Measurements from ENCODE around the gene ATP6V0A4. TPM values are rescaled to one million over a fixed set of nuclear protein-coding genes. Genes with fewer than 3 reads are reported as not detected.

Gene ATP6V0A4
- total RNA-seq, 1 experiment from 2014 or later: not detected

DNA sequence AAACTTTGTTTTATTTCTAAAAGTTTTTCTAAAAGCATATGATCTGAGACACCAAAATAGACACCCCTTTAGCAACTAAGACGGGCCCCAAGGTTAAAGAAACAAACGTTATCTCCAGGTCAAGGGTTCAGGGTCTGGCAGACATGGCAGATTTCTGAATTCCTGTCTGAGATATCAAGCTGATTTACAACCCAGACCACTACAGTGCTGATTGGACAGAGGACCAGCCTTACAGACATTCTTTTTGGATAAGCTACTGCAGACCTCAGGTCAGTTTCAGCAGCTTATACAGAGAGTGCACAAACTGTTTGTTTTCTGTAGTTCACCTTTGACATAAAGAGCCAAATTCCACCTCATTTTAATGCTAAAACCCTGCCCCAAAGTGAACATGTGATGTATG is 131.6 kb downstream of the ATP6V0A4 start:
- no peak overlapping the region for H3K27ac ChIP-seq (ENCODE audit: low read depth, low read length)
- intact Hi-C loops (cut with micrococcal nuclease): no loop called here
- no peak for DNase-seq (ENCODE audit: low read depth, low spot score)

DNA sequence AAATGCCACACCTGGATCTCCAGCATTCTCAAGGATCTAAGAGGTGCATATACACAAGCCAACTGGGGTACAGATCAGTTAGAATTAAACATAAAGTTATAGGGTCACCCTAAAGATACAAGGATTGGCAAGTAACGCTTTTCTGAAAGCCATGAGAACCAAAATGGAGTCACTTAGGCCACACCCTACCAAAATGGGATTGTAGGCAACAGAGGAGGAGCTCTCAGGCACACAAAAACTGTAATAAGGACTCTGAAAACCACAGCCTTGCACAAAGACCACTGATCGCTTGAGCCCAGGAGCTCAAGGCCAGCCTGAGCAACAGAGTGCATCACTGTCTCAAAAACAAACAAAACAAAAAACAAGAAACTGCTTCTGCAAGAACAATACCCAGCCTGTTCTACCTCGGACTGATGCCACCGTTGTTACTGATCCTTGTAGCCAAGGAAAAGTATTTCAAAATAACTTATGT is 132.3 kb downstream of the ATP6V0A4 start:
- no peak overlapping the region for H3K4me3 ChIP-seq (replicated peaks in 1 of 2; ENCODE audit: low read depth in 1 of 2, low read length in 2 of 2)
- ChIA-PET RAD21 (ENCODE audit: low non-redundant PET in 1 of 2, low total read pairs in 2 of 2, uncharacterized antibody in 2 of 2, unreplicated experiment in 2 of 2) (interaction anchor here in 1 of 2 experiments (0.9 kb wide), 1 partner anchor 50 kb away, joined by 3 read pairs; no protein-coding TSS in a partner anchor), POLR2A (no interaction called here), CTCF (no interaction called here)
- DNase-seq (ENCODE audit: low read depth, low spot score) (no peak), ATAC-seq (no peak)
- H4K20me1 ChIP-seq (ENCODE audit: insufficient read depth): no peaks in the 10 kb centered on the region
- no peaks in the 10 kb centered on the region for H3K27me3 ChIP-seq (ENCODE audit: insufficient read depth, low read length)
- H3K9ac ChIP-seq (ENCODE audit: low read length): no peak overlapping the region
- BruUV-seq (replicated peaks): no TSS peak
- no peaks in the 10 kb centered on the region for H3K4me1 ChIP-seq (ENCODE audit: control insufficient read depth in 1 of 2, insufficient read depth in 2 of 2, low read length in 2 of 2)
- no peak overlapping the region for H3K27ac ChIP-seq (ENCODE audit: low read depth, low read length)
- intact Hi-C loops (cut with micrococcal nuclease): no loop called here
- H3K36me3 ChIP-seq (ENCODE audit: control insufficient read depth in 1 of 2, insufficient read depth in 2 of 2, low read length in 2 of 2): no peaks in the 10 kb centered on the region
- no peak overlapping the region for H2AFZ ChIP-seq (ENCODE audit: low read depth, low read length, poor library complexity, severe bottlenecking)
- no peaks in the 10 kb centered on the region for H3K9me2 ChIP-seq (ENCODE audit: insufficient read depth)
- TF ChIP-seq FOSL1 (IDR thresholded peaks at IDR 0.05; ENCODE audit: low read depth): no peak
- TF ChIP-seq YY1 (IDR thresholded peaks at IDR 0.05; ENCODE audit: extremely low read depth, insufficient replicate concordance, low read depth, low read length): no peak
- TF ChIP-seq EGR1 (IDR thresholded peaks at IDR 0.05; ENCODE audit: low read depth): no peak
- no peak for TF ChIP-seq CBX3 (IDR thresholded peaks at IDR 0.05; ENCODE audit: low read depth)
- no peaks in the 10 kb centered on the region for H3K9me3 ChIP-seq (ENCODE audit: control insufficient read depth in 1 of 2, insufficient read depth in 1 of 2, low read depth in 1 of 2, low read length in 2 of 2)
- no peak overlapping the region for H3K4me2 ChIP-seq (ENCODE audit: low read length)
- H3K79me2 ChIP-seq (ENCODE audit: insufficient read depth, low read length): no peaks in the 10 kb centered on the region

More for the DNA sequence above, 131.6 kb downstream of the ATP6V0A4 start:
- Histone ChIP-seq H3K4me3 (replicated peaks in 1 of 2; ENCODE audit: low read depth in 1 of 2, low read length in 2 of 2) (no peak overlapping the region), H3K36me3 (ENCODE audit: control insufficient read depth in 1 of 2, insufficient read depth in 2 of 2, low read length in 2 of 2) (no peaks in the 10 kb centered on the region), H3K27me3 (ENCODE audit: insufficient read depth, low read length) (no peaks in the 10 kb centered on the region), H3K9me3 (ENCODE audit: control insufficient read depth in 1 of 2, insufficient read depth in 1 of 2, low read depth in 1 of 2, low read length in 2 of 2) (no peaks in the 10 kb centered on the region), H4K20me1 (ENCODE audit: insufficient read depth) (no peaks in the 10 kb centered on the region), H3K79me2 (ENCODE audit: insufficient read depth, low read length) (no peaks in the 10 kb centered on the region), H3K4me1 (ENCODE audit: control insufficient read depth in 1 of 2, insufficient read depth in 2 of 2, low read length in 2 of 2) (no peaks in the 10 kb centered on the region), H2AFZ (ENCODE audit: low read depth, low read length, poor library complexity, severe bottlenecking) (no peak overlapping the region), H3K9ac (ENCODE audit: low read length) (no peak overlapping the region), H3K4me2 (ENCODE audit: low read length) (no peak overlapping the region), H3K9me2 (ENCODE audit: insufficient read depth) (no peaks in the 10 kb centered on the region)
- ChIA-PET CTCF (interaction anchor here (1.0 kb wide), 1 partner anchor 72 kb away, joined by 3 read pairs; no protein-coding TSS in a partner anchor), POLR2A (no interaction called here), RAD21 (ENCODE audit: low non-redundant PET in 1 of 2, low total read pairs in 2 of 2, uncharacterized antibody in 2 of 2, unreplicated experiment in 2 of 2) (no interaction called here)
- TF ChIP-seq ELF1 (IDR thresholded peaks at IDR 0.05; ENCODE audit: borderline replicate concordance, low read depth) (no peak), SIN3A (IDR thresholded peaks at IDR 0.05; ENCODE audit: low read depth) (no peak), FOSL1 (IDR thresholded peaks at IDR 0.05; ENCODE audit: low read depth) (no peak), POLR2AphosphoS5 (IDR thresholded peaks at IDR 0.05; ENCODE audit: low read depth, low read length) (no peak)
- ATAC-seq: no peak
- no TSS peak for BruUV-seq (replicated peaks)
